ENCODE data around the gene TMC7. TPM values are rescaled to one million over a fixed set of nuclear protein-coding genes. Genes with fewer than 3 reads are reported as not detected.

The TMC7 gene
- total and polyA plus RNA-seq, 9 of the 15 experiments (the other 6 are each of a cell fraction or from before 2014, with no cell fraction given), result 0.08 to 2.0 (median 1.5) TPM

- no peak for TF ChIP-seq ARID3B (CRISPR knock-in tag; IDR thresholded peaks at IDR 0.05; ENCODE audit: borderline replicate concordance)
- TF ChIP-seq ATF6 (CRISPR knock-in tag; IDR thresholded peaks at IDR 0.05), result 0 out of 2 replicates have a peak, but pooled peaks have one; percentile 45
- TF ChIP-seq MAZ (CRISPR knock-in tag; conservative IDR thresholded peaks at IDR 0.05 in 1 of 2, IDR thresholded peaks at IDR 0.05 in 1 of 2), result peak; percentile 73 to 79
- TF ChIP-seq POLR3A (IDR thresholded peaks at IDR 0.05; ENCODE audit: borderline replicate concordance, extremely low read depth, insufficient read depth, insufficient read length), result no peak
- no peak for TF ChIP-seq FIP1L1 (IDR thresholded peaks at IDR 0.05; ENCODE audit: low read depth, low read length, poor library complexity, severe bottlenecking)
- TF ChIP-seq SLC30A9 (CRISPR knock-in tag; IDR thresholded peaks at IDR 0.05), result no peak
- peak; percentile 21 for TF ChIP-seq SMAD1 (IDR thresholded peaks at IDR 0.05; ENCODE audit: low read depth, low read length, partially characterized antibody)
- TF ChIP-seq TARDBP (IDR thresholded peaks at IDR 0.05), result peak; percentile 98
- TF ChIP-seq KAT8 (IDR thresholded peaks at IDR 0.05; ENCODE audit: low read depth), result no peak
- no peak for TF ChIP-seq RERE (CRISPR knock-in tag; IDR thresholded peaks at IDR 0.05; ENCODE audit: borderline replicate concordance)
- TF ChIP-seq ZNF324 (CRISPR knock-in tag; IDR thresholded peaks at IDR 0.05), result 0 out of 2 replicates have a peak, but pooled peaks have one; percentile 47
- TF ChIP-seq KLF13 (tag; IDR thresholded peaks at IDR 0.05; ENCODE audit: borderline replicate concordance, low read depth), result no peak
- TF ChIP-seq SRF (CRISPR knock-in tag; IDR thresholded peaks at IDR 0.05), result no peak; a peak in 1 of 4 replicates
- 0 out of 4 replicates have a peak, but pooled peaks have one; percentile 21 to 55 for TF ChIP-seq TEAD1 (CRISPR knock-in tag; IDR thresholded peaks at IDR 0.05)
- no peak for TF ChIP-seq SRSF9 (IDR thresholded peaks at IDR 0.05; ENCODE audit: borderline replicate concordance, low read depth, low read length)
- TF ChIP-seq ZBTB7A (IDR thresholded peaks at IDR 0.05; ENCODE audit: borderline replicate concordance, control insufficient read depth, low read depth, low read length), result peak; percentile 46; the same call in 1 of the 2 replicates
These were observed 83.9 kb downstream of the TMC7 start, which contains the start of gene COQ7 (continued) for GRCh38 chr16:19067349-19068236.

All from K562 (cell line).